WTC11 (cell line): ENCODE data around the gene SYNPO2. TPM values are rescaled to one million over a fixed set of nuclear protein-coding genes. Genes with fewer than 3 reads are reported as not detected.
A peak's percentile ranks its signal among the peaks of the same experiment; 100 is the strongest.
"Not testable (repeated sequence)": the region's sequence is repeated elsewhere in the genome, so short reads cannot be mapped to it uniquely, and the experiment has no call there.

Experiments used
- ATAC-seq: fragments of 200-7000 bp; cut with Tn5 transposase; 2 replicates; pipeline ENCODE4 v1.10.0; 2021; ENCODE audit warnings: mild to moderate bottlenecking, moderate library complexity
- CTCF ChIA-PET: fragments of 300-600 bp; sonication (Branson Sonifier 250); formaldehyde crosslinking; loops from one replicate; lab custom pipeline; 2021; ENCODE audit warnings: antibody characterized with exemption; lab: Charles Lee
- POLR2A ChIA-PET: fragments of 350-600 bp; sonication (Branson Sonifier 250); formaldehyde crosslinking; loops from one replicate; lab custom pipeline; 2021; ENCODE audit warnings: antibody characterized with exemption; lab: Charles Lee
- DNase-seq: peaks from one replicate; pipeline ENCODE4 v3.0.0; 2021; ENCODE audit warnings: low spot score
- H3K27ac Mint-ChIP-seq: 2 replicates; pipeline ENCODE4 v1.8.0; 2021; ENCODE audit warnings: mixed read lengths
- H3K27me3 Mint-ChIP-seq: 2 replicates; pipeline ENCODE4 v1.8.0; 2021; ENCODE audit warnings: low read depth, mild to moderate bottlenecking, moderate library complexity, mixed read lengths
- H3K36me3 Mint-ChIP-seq: 2 replicates; pipeline ENCODE4 v1.8.0; 2021; ENCODE audit warnings: mixed read lengths
- H3K4me1 Mint-ChIP-seq: 2 replicates; pipeline ENCODE4 v1.8.0; 2022; ENCODE audit warnings: mixed read lengths
- H3K4me3 Mint-ChIP-seq: 2 replicates; pipeline ENCODE4 v1.8.0; 2021; ENCODE audit warnings: mild to moderate bottlenecking, moderate library complexity, mixed read lengths
- H3K9me3 Mint-ChIP-seq: 2 replicates; pipeline ENCODE4 v1.8.0; 2021; ENCODE audit warnings: mixed read lengths
- ARID4B ChIP-seq: sonication (generic); formaldehyde crosslinking; IDR thresholded peaks from 2 replicates; pipeline ENCODE4 v1.8.0; 2023; ENCODE audit warnings: missing genetic modification reagents, mild to moderate bottlenecking, borderline replicate concordance
- ETV6 ChIP-seq: sonication (generic); formaldehyde crosslinking; IDR thresholded peaks from 2 replicates; pipeline ENCODE4 v1.8.1; 2022; ENCODE audit warnings: mild to moderate bottlenecking, missing genetic modification reagents
- FOXP1 ChIP-seq: sonication (generic); formaldehyde crosslinking; IDR thresholded peaks from 2 replicates; pipeline ENCODE4 v1.8.0; 2022; ENCODE audit warnings: missing genetic modification reagents, mild to moderate bottlenecking, moderate library complexity, borderline replicate concordance
- GTF2I ChIP-seq: fragments of 250-450 bp; sonication (Bioruptor Pico); conservative IDR thresholded peaks from 2 replicates; pipeline ENCODE4 v1.4.0; 2021; ENCODE audit warnings: mild to moderate bottlenecking
- HMGA2 ChIP-seq: fragments of 250-450 bp; sonication (Bioruptor Pico); IDR thresholded peaks from 2 replicates; pipeline ENCODE4 v1.4.0; 2021; ENCODE audit warnings: mild to moderate bottlenecking, moderate library complexity
- KAT7 ChIP-seq: sonication (generic); formaldehyde crosslinking; IDR thresholded peaks from 2 replicates; pipeline ENCODE4 v1.8.1; 2023; ENCODE audit warnings: missing genetic modification reagents, mild to moderate bottlenecking, borderline replicate concordance
- RELA ChIP-seq: sonication (generic); formaldehyde crosslinking; IDR thresholded peaks from 2 replicates; pipeline ENCODE4 v1.8.1; 2022; ENCODE audit warnings: missing genetic modification reagents, mild to moderate bottlenecking, borderline replicate concordance
- SMAD3 ChIP-seq: sonication (generic); formaldehyde crosslinking; IDR thresholded peaks from 2 replicates; pipeline ENCODE4 v1.8.0; 2022; ENCODE audit warnings: missing genetic modification reagents, mild to moderate bottlenecking, borderline replicate concordance
- USF2 ChIP-seq: sonication (generic); formaldehyde crosslinking; IDR thresholded peaks from 2 replicates; pipeline ENCODE4 v1.8.1; 2023; ENCODE audit warnings: mild to moderate bottlenecking, missing genetic modification reagents, moderate library complexity
- ZMAT4 ChIP-seq: fragments of 250-450 bp; sonication (Bioruptor Pico); IDR thresholded peaks from 2 replicates; pipeline ENCODE4 v1.9.0; 2021; ENCODE audit warnings: mild to moderate bottlenecking
- ZNF121 ChIP-seq: sonication (generic); formaldehyde crosslinking; IDR thresholded peaks from 2 replicates; pipeline ENCODE4 v1.8.0; 2023; ENCODE audit warnings: missing genetic modification reagents
- ZNF416 ChIP-seq: fragments of 250-450 bp; sonication (Bioruptor Pico); IDR thresholded peaks from 2 replicates; pipeline ENCODE4 v1.9.0; 2021; ENCODE audit warnings: mild to moderate bottlenecking, inconsistent platforms
- total RNA-seq: library from RNA; stranded (reverse); gene quantifications from 3 replicates; pipeline ENCODE4 v1.2.3, GENCODE V29; 2021
- TF ChIP-seq, protein P1 (sequence below): sonication (generic); formaldehyde crosslinking; conservative IDR thresholded peaks from 2 replicates; pipeline ENCODE4 v1.8.1; 2023; ENCODE audit warnings: mild to moderate bottlenecking, low read depth, missing genetic modification reagents, moderate library complexity

The SYNPO2 gene
- total RNA-seq, 1 experiment from 2014 or later = 1.9 TPM

DNA sequence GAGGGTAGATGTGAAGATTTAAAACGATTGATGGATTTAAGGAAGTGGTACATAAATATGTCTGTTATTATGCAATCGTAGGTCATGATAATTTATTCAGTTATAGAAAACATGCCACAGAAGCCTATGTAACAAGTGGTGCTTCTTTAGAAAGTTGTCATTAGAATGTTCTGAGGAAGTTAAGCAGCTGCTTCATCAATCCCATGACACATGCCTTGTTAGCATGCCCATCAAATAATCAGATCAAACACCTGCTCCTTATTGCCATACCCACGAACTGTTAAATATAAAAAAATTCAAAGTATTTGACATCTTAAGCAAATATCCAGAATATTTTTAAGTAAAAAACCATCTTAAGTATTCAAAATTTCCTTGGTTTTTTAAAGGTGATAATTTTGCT, 170.6 kb downstream of the SYNPO2 start (continued):
- TF ChIP-seq, protein P1, sequence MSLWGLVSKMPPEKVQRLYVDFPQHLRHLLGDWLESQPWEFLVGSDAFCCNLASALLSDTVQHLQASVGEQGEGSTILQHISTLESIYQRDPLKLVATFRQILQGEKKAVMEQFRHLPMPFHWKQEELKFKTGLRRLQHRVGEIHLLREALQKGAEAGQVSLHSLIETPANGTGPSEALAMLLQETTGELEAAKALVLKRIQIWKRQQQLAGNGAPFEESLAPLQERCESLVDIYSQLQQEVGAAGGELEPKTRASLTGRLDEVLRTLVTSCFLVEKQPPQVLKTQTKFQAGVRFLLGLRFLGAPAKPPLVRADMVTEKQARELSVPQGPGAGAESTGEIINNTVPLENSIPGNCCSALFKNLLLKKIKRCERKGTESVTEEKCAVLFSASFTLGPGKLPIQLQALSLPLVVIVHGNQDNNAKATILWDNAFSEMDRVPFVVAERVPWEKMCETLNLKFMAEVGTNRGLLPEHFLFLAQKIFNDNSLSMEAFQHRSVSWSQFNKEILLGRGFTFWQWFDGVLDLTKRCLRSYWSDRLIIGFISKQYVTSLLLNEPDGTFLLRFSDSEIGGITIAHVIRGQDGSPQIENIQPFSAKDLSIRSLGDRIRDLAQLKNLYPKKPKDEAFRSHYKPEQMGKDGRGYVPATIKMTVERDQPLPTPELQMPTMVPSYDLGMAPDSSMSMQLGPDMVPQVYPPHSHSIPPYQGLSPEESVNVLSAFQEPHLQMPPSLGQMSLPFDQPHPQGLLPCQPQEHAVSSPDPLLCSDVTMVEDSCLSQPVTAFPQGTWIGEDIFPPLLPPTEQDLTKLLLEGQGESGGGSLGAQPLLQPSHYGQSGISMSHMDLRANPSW (CRISPR knock-in tag) = no peak
- TF ChIP-seq USF2 (CRISPR knock-in tag) (no peak), ETV6 (no peak), GTF2I (CRISPR knock-in tag) (no peak), ARID4B (no peak), ZNF121 (CRISPR knock-in tag) (no peak), KAT7 (no peak), RELA (no peak), SMAD3 (CRISPR knock-in tag) (no peak), ZMAT4 (no peak), ZNF416 (no peak), HMGA2 (no peak)

GRCh38 chr4:119067125-119067524, 178.5 kb downstream of the SYNPO2 start:
- Mint-ChIP-seq H3K4me1 (peaks cover 38% of the 10 kb centered on the region), H3K9me3 (peaks cover 17% of the 10 kb centered on the region), H3K27me3 (peaks cover 29% of the 10 kb centered on the region), H3K4me3 (peak overlapping the region; percentile 86)
- H3K36me3 Mint-ChIP-seq, POLR2A ChIA-PET, H3K27ac Mint-ChIP-seq, ATAC-seq, CTCF ChIA-PET: not testable (repeated sequence)
- DNase-seq = peak; percentile 28

DNA sequence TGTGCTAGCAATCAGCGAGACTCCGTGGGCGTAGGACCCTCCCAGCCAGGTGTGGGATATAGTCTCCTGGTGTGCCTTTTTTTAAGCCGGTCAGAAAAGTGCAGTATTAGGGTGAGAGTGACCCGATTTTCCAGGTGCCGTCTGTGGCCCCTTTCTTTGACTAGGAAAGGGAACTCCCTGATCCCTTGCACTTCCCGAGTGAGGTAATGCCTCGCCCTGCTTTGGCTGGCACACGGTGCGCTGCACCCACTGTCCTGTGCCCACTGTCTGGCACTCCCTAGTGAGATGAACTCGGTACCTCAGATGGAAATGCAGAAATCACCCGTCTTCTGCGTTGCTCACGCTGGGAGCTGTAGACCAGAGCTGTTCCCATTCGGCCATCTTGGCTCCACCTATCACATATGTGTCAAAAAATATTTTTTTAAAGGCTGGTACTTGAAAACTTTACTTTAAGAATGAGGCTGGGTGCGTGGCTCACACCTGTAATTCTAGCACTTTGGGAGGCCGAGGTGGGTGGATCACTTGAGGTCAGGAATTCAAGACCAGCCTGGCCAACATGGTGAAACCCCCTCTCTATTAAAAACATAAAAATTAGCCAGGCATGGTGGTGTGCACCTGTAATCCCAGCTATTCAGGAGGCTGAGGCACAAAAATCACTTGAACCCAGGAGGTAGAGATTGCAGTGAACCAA, 179.2 kb downstream of the SYNPO2 start:
- H3K4me1 Mint-ChIP-seq = peaks cover 38% of the 10 kb centered on the region
- H3K36me3 Mint-ChIP-seq, ATAC-seq, POLR2A ChIA-PET, DNase-seq, CTCF ChIA-PET: not testable (repeated sequence)
- peak overlapping the region; percentile 86 for H3K4me3 Mint-ChIP-seq
- H3K27me3 Mint-ChIP-seq = peaks cover 28% of the 10 kb centered on the region
- H3K9me3 Mint-ChIP-seq = peaks cover 22% of the 10 kb centered on the region
- 0 out of 2 replicates have a peak, but pooled peaks have one; percentile 43 for TF ChIP-seq FOXP1 (CRISPR knock-in tag)
- peak overlapping the region; percentile 91 for H3K27ac Mint-ChIP-seq
